ENCODE results near the gene CORO1C. TPM values are rescaled to one million over a fixed set of nuclear protein-coding genes. Genes with fewer than 3 reads are reported as not detected.
A peak's percentile ranks its signal among the peaks of the same experiment; 100 is the strongest.

CORO1C gene
- total RNA-seq, 1 experiment from 2014 or later, result 138 TPM

- Histone ChIP-seq H3K36me3 (ENCODE audit: control insufficient read depth in 1 of 2, insufficient read depth in 2 of 2, low read length in 2 of 2) (peaks cover 0 to 4% of the 10 kb centered on the region in 2 experiments; a peak in 1 of 4 replicates), H2AFZ (ENCODE audit: low read depth, low read length, poor library complexity, severe bottlenecking) (no peak overlapping the region), H3K4me3 (replicated peaks in 1 of 2; ENCODE audit: low read depth in 1 of 2, low read length in 2 of 2) (no peak overlapping the region), H3K79me2 (ENCODE audit: insufficient read depth, low read length) (no peaks in the 10 kb centered on the region), H3K27ac (ENCODE audit: low read depth, low read length) (no peak overlapping the region), H3K4me1 (ENCODE audit: control insufficient read depth in 1 of 2, insufficient read depth in 2 of 2, low read length in 2 of 2) (peaks cover 46 to 67% of the 10 kb centered on the region in 2 experiments), H3K9me2 (ENCODE audit: insufficient read depth) (no peaks in the 10 kb centered on the region), H3K27me3 (ENCODE audit: insufficient read depth, low read length) (no peaks in the 10 kb centered on the region), H3K9ac (ENCODE audit: low read length) (no peak overlapping the region), H3K9me3 (ENCODE audit: control insufficient read depth in 1 of 2, insufficient read depth in 1 of 2, low read depth in 1 of 2, low read length in 2 of 2) (no peaks in the 10 kb centered on the region), H4K20me1 (ENCODE audit: insufficient read depth) (no peaks in the 10 kb centered on the region), H3K4me2 (ENCODE audit: low read length) (peak overlapping the region; percentile 47)
- DNase-seq (ENCODE audit: low read depth, low spot score), result no peak
- TF ChIP-seq ZNF274 (IDR thresholded peaks at IDR 0.05; ENCODE audit: low read depth, low read length) (no peak), ELF1 (IDR thresholded peaks at IDR 0.05; ENCODE audit: borderline replicate concordance, low read depth) (no peak), POLR2AphosphoS5 (IDR thresholded peaks at IDR 0.05; ENCODE audit: low read depth, low read length) (peak; percentile 14; the same call in 1 of the 2 replicates)
- CTCF ChIA-PET, result interaction anchor here (1.3 kb wide), 1 partner anchor 163 kb away, joined by 3 read pairs; no protein-coding TSS in a partner anchor
- ATAC-seq, result peak; percentile 23
- RAD21 ChIA-PET (ENCODE audit: low non-redundant PET in 1 of 2, low total read pairs in 2 of 2, uncharacterized antibody in 2 of 2, unreplicated experiment in 2 of 2), result interaction anchor here in 1 of 2 experiments (0.9 kb wide), 1 partner anchor 197 kb away, joined by 3 read pairs; no protein-coding TSS in a partner anchor
- no TSS peak for BruUV-seq (replicated peaks)
- POLR2A ChIA-PET, result no interaction called here
- intact Hi-C loops (cut with micrococcal nuclease), result no loop called here
These were observed 90.4 kb downstream of the CORO1C start for GRCh38 chr12:108640802-108641445.

- RAD21 ChIA-PET (ENCODE audit: low non-redundant PET in 1 of 2, low total read pairs in 2 of 2, uncharacterized antibody in 2 of 2, unreplicated experiment in 2 of 2), result no interaction called here
- H4K20me1 ChIP-seq (ENCODE audit: insufficient read depth), result no peaks in the 10 kb centered on the region
- H3K27me3 ChIP-seq (ENCODE audit: insufficient read depth, low read length), result no peaks in the 10 kb centered on the region
- POLR2A ChIA-PET, result no interaction called here
- ATAC-seq (no peak), DNase-seq (ENCODE audit: low read depth, low spot score) (no peak)
- H2AFZ ChIP-seq (ENCODE audit: low read depth, low read length, poor library complexity, severe bottlenecking), result no peak overlapping the region
- no peaks in the 10 kb centered on the region for H3K79me2 ChIP-seq (ENCODE audit: insufficient read depth, low read length)
- intact Hi-C loops (cut with micrococcal nuclease), result no loop called here
- H3K9me2 ChIP-seq (ENCODE audit: insufficient read depth), result no peaks in the 10 kb centered on the region
- TF ChIP-seq CEBPB (IDR thresholded peaks at IDR 0.05; ENCODE audit: low read depth) (no peak), REST (IDR thresholded peaks at IDR 0.05; ENCODE audit: low read depth) (no peak), ZBTB33 (IDR thresholded peaks at IDR 0.05; ENCODE audit: extremely low read depth, insufficient replicate concordance, low read length) (no peak)
- no peak overlapping the region for H3K4me3 ChIP-seq (replicated peaks in 1 of 2; ENCODE audit: low read depth in 1 of 2, low read length in 2 of 2)
- H3K4me2 ChIP-seq (ENCODE audit: low read length), result 0 out of 2 replicates have a peak overlapping the region, but pooled peaks have one; percentile 47
- no peak overlapping the region for H3K9ac ChIP-seq (ENCODE audit: low read length)
- H3K9me3 ChIP-seq (ENCODE audit: control insufficient read depth in 1 of 2, insufficient read depth in 1 of 2, low read depth in 1 of 2, low read length in 2 of 2), result no peaks in the 10 kb centered on the region
- peaks cover 36 to 54% of the 10 kb centered on the region in 2 experiments for H3K4me1 ChIP-seq (ENCODE audit: control insufficient read depth in 1 of 2, insufficient read depth in 2 of 2, low read length in 2 of 2)
- no TSS peak for BruUV-seq (replicated peaks)
- H3K36me3 ChIP-seq (ENCODE audit: control insufficient read depth in 1 of 2, insufficient read depth in 2 of 2, low read length in 2 of 2), result no peaks in the 10 kb centered on the region
- CTCF ChIA-PET, result interaction anchor here (0.5 kb wide), 1 partner anchor 143 kb away, joined by 3 read pairs; no protein-coding TSS in a partner anchor
- H3K27ac ChIP-seq (ENCODE audit: low read depth, low read length), result no peak overlapping the region
These were observed 92.1 kb downstream of the CORO1C start for GRCh38 chr12:108638997-108639822.

Measured in HCT116 (cell line).